ENCODE measurements around the gene CISD3.
A peak's percentile ranks its signal among the peaks of the same experiment; 100 is the strongest.

The CISD3 gene

GRCh38 chr17:38748149-38748891 lies 18.2 kb downstream of the CISD3 start, which contains the start of gene PCGF2:
Gene PCGF2, minus strand, starts transcription at chr17:38748336. Its CDS starts 7,934 bp downstream, at chr17:38740402.
- Histone ChIP-seq H3K4me3 (ENCODE audit: low read depth, low read length) (peak within 1 kb of the TSS; percentile 86), H3K27ac (ENCODE audit: extremely low read depth, low read depth, low read length) (peak within 1 kb of the TSS; percentile 96), H3K9me3 (ENCODE audit: control insufficient read depth, insufficient read depth, low read depth, low read length) (no peaks in the 10 kb centered on the region), H3K36me3 (ENCODE audit: control insufficient read depth in 2 of 2, insufficient read depth in 1 of 2, low read length in 2 of 2) (no peaks in the 10 kb centered on the region; a peak in 1 of 3 replicates), H3K4me1 (ENCODE audit: control insufficient read depth, insufficient read depth, low read length) (peaks cover 33% of the 10 kb centered on the region)
- POLR2A ChIA-PET = interaction anchor here (0.6 to 1.6 kb wide), 5 partner anchors 13 to 121 kb away, joined by 3 to 7 read pairs (median 3); partner anchors contain the start of genes CISD3 and LASP1
- CTCF ChIA-PET = interaction anchor here (0.7 kb wide), 1 partner anchor 14 kb away, joined by 3 read pairs; no protein-coding TSS in a partner anchor
- TF ChIP-seq KLF8 (tag by site-specific recombination; IDR thresholded peaks at IDR 0.05) (peak; percentile 84; the same call in 1 of the 2 replicates), FEZF1 (tag by site-specific recombination; IDR thresholded peaks at IDR 0.05) (no peak), ZFHX2 (tag by site-specific recombination; conservative IDR thresholded peaks at IDR 0.05) (0 out of 2 replicates have a peak, but pooled peaks have one; percentile 31), GLIS1 (tag by site-specific recombination; IDR thresholded peaks at IDR 0.05) (no peak), OSR2 (tag by site-specific recombination; IDR thresholded peaks at IDR 0.05) (no peak), SP7 (tag by site-specific recombination; IDR thresholded peaks at IDR 0.05) (peak; percentile 51), ZNF837 (tag by site-specific recombination; IDR thresholded peaks at IDR 0.05) (0 out of 2 replicates have a peak, but pooled peaks have one; percentile 9), ZNF239 (tag by site-specific recombination; IDR thresholded peaks at IDR 0.05) (no peak), ZNF202 (tag by site-specific recombination; IDR thresholded peaks at IDR 0.05; ENCODE audit: borderline replicate concordance) (no peak), ZNF184 (tag by site-specific recombination; IDR thresholded peaks at IDR 0.05) (0 out of 2 replicates have a peak, but pooled peaks have one; percentile 27), ZNF248 (tag by site-specific recombination; IDR thresholded peaks at IDR 0.05) (no peak), SALL2 (tag by site-specific recombination; IDR thresholded peaks at IDR 0.05; ENCODE audit: borderline replicate concordance) (no peak), SCRT1 (tag by site-specific recombination; IDR thresholded peaks at IDR 0.05; ENCODE audit: borderline replicate concordance) (no peak), ZNF404 (tag by site-specific recombination; IDR thresholded peaks at IDR 0.05) (no peak), ZNF530 (tag by site-specific recombination; IDR thresholded peaks at IDR 0.05; ENCODE audit: low read depth) (no peak), ZNF776 (tag by site-specific recombination; IDR thresholded peaks at IDR 0.05; ENCODE audit: borderline replicate concordance) (no peak), KLF16 (tag by site-specific recombination; IDR thresholded peaks at IDR 0.05) (no peak), ZNF335 (tag by site-specific recombination; conservative IDR thresholded peaks at IDR 0.05) (no peak), BCL11A (tag by site-specific recombination; IDR thresholded peaks at IDR 0.05; ENCODE audit: low read depth) (no peak), YY1 (tag by site-specific recombination; IDR thresholded peaks at IDR 0.05) (0 out of 2 replicates have a peak, but pooled peaks have one; percentile 28), ZNF26 (tag by site-specific recombination; IDR thresholded peaks at IDR 0.05) (no peak), ZNF280C (tag by site-specific recombination; IDR thresholded peaks at IDR 0.05) (no peak), ZBTB20 (tag by site-specific recombination; IDR thresholded peaks at IDR 0.05) (peak; percentile 33; the same call in 1 of the 2 replicates), ZNF148 (tag by site-specific recombination; IDR thresholded peaks at IDR 0.05; ENCODE audit: borderline replicate concordance) (no peak)
- TF ChIP-seq, protein P1, sequence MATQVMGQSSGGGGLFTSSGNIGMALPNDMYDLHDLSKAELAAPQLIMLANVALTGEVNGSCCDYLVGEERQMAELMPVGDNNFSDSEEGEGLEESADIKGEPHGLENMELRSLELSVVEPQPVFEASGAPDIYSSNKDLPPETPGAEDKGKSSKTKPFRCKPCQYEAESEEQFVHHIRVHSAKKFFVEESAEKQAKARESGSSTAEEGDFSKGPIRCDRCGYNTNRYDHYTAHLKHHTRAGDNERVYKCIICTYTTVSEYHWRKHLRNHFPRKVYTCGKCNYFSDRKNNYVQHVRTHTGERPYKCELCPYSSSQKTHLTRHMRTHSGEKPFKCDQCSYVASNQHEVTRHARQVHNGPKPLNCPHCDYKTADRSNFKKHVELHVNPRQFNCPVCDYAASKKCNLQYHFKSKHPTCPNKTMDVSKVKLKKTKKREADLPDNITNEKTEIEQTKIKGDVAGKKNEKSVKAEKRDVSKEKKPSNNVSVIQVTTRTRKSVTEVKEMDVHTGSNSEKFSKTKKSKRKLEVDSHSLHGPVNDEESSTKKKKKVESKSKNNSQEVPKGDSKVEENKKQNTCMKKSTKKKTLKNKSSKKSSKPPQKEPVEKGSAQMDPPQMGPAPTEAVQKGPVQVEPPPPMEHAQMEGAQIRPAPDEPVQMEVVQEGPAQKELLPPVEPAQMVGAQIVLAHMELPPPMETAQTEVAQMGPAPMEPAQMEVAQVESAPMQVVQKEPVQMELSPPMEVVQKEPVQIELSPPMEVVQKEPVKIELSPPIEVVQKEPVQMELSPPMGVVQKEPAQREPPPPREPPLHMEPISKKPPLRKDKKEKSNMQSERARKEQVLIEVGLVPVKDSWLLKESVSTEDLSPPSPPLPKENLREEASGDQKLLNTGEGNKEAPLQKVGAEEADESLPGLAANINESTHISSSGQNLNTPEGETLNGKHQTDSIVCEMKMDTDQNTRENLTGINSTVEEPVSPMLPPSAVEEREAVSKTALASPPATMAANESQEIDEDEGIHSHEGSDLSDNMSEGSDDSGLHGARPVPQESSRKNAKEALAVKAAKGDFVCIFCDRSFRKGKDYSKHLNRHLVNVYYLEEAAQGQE (tag by site-specific recombination; IDR thresholded peaks at IDR 0.05) = no peak
- TF ChIP-seq, protein P2, sequence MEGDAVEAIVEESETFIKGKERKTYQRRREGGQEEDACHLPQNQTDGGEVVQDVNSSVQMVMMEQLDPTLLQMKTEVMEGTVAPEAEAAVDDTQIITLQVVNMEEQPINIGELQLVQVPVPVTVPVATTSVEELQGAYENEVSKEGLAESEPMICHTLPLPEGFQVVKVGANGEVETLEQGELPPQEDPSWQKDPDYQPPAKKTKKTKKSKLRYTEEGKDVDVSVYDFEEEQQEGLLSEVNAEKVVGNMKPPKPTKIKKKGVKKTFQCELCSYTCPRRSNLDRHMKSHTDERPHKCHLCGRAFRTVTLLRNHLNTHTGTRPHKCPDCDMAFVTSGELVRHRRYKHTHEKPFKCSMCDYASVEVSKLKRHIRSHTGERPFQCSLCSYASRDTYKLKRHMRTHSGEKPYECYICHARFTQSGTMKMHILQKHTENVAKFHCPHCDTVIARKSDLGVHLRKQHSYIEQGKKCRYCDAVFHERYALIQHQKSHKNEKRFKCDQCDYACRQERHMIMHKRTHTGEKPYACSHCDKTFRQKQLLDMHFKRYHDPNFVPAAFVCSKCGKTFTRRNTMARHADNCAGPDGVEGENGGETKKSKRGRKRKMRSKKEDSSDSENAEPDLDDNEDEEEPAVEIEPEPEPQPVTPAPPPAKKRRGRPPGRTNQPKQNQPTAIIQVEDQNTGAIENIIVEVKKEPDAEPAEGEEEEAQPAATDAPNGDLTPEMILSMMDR (tag by site-specific recombination; IDR thresholded peaks at IDR 0.05) = no peak

Measured in HEK293 (cell line).